Mesenteric fat pad (tissue), 1 donor: ENCODE data around the gene GSDME. TPM values are rescaled to one million over a fixed set of nuclear protein-coding genes. Genes with fewer than 3 reads are reported as not detected.
"Not testable (repeated sequence)": the region's sequence is repeated elsewhere in the genome, so short reads cannot be mapped to it uniquely, and the experiment has no call there.

ENCODE experiments used
- DNase-seq: peaks from one replicate; pipeline ENCODE4 v3.0.0-alpha.2; 2020; ENCODE audit warnings: low spot score
- long read RNA-seq: library from polyadenylated mRNA; unstranded; transcript quantifications from one replicate; pipeline ENCODE4 v2.0.0, GENCODE V29; 2020
- total RNA-seq: library from RNA; stranded (reverse); fragmentation: NEBNext Ultra II Directional; extraction: Animal tissue kit (Norgen Biotek cat#: 25700); gene quantifications from one replicate; pipeline ENCODE4 v1.2.1, GENCODE V29; 2021
- donor health status: DM: yes; HTN: yes; CAD: no.

GSDME gene
- total RNA-seq: 12.9 TPM
- long read RNA-seq, transcript GSDME-203 (9 exons, 1,997 nt): minor isoform, 7 of 100 reads
- long read RNA-seq, transcript GSDME-215 (10 exons, 2,250 nt): major isoform, 77 of 100 reads
- long read RNA-seq, partial matches to known transcripts: 4 of 100 reads
- long read RNA-seq, other reads (novel, unspliced or antisense): 8 of 100 reads

- DNase-seq: no peak
Measured at GRCh38 chr7:24757353-24758275, at the start of gene GSDME. Gene GSDME (minus strand): TSS chr7:24757464. CDS start chr7:24749774, 7,690 bp downstream.

GRCh38 chr7:24802300-24802699 is 45.0 kb upstream of the GSDME start:
- no peak for DNase-seq

- DNase-seq: no peak
Measured at GRCh38 chr7:24801883-24802282, 44.6 kb upstream of the GSDME start.

GRCh38 chr7:24800667-24801066 is 43.4 kb upstream of the GSDME start:
- no peak for DNase-seq

- no peak for DNase-seq
Measured at GRCh38 chr7:24800073-24800472, 42.8 kb upstream of the GSDME start.

- no peak for DNase-seq
Measured at GRCh38 chr7:24799506-24799905, 42.2 kb upstream of the GSDME start.

GRCh38 chr7:24798261-24798660 is 41.0 kb upstream of the GSDME start:
- no peak for DNase-seq

GRCh38 chr7:24797270-24797669 is 40.0 kb upstream of the GSDME start:
- DNase-seq: no peak

GRCh38 chr7:24795407-24795767 is 38.1 kb upstream of the GSDME start:
- no peak for DNase-seq

- DNase-seq: not testable (repeated sequence)
Measured at GRCh38 chr7:24794751-24795406, 37.6 kb upstream of the GSDME start.

- DNase-seq: no peak
Measured at GRCh38 chr7:24793982-24794648, 36.9 kb upstream of the GSDME start.

GRCh38 chr7:24788961-24789576 is 31.8 kb upstream of the GSDME start:
- no peak for DNase-seq

GRCh38 chr7:24788075-24788474 is 30.8 kb upstream of the GSDME start:
- DNase-seq: no peak

- DNase-seq: no peak
Measured at GRCh38 chr7:24786941-24787340, 29.7 kb upstream of the GSDME start.

GRCh38 chr7:24786306-24786705 is 29.0 kb upstream of the GSDME start:
- DNase-seq: no peak

- no peak for DNase-seq
Measured at GRCh38 chr7:24784277-24784676, 27.0 kb upstream of the GSDME start.

GRCh38 chr7:24783698-24784097 is 26.4 kb upstream of the GSDME start:
- DNase-seq: no peak

GRCh38 chr7:24781106-24781505 is 23.8 kb upstream of the GSDME start:
- no peak for DNase-seq

- DNase-seq: no peak
Measured at GRCh38 chr7:24779283-24779655, 22.0 kb upstream of the GSDME start.

- DNase-seq: no peak
Measured at GRCh38 chr7:24778543-24779282, 21.4 kb upstream of the GSDME start.

- DNase-seq: no peak
Measured at GRCh38 chr7:24777806-24778205, 20.5 kb upstream of the GSDME start.
